KOPT-K1 (cell line): ENCODE data around the gene DOK3.

ENCODE experiments used
- H3K27ac ChIP-seq: fragments of 200-600 bp; sonication (generic); 2 replicates; pipeline ENCODE4 v1.5.1; 2016; ENCODE audit warnings: antibody characterized with exemption, mild to moderate bottlenecking, low read depth, low read length; ENCODE audit not compliant: poor library complexity, severe bottlenecking
- H3K36me3 ChIP-seq: fragments of 200-600 bp; sonication (generic); 2 replicates; pipeline ENCODE4 v1.5.1; 2017; ENCODE audit warnings: antibody characterized with exemption, mild to moderate bottlenecking, low read length, moderate library complexity; ENCODE audit not compliant: insufficient read depth
- H3K9me3 ChIP-seq: fragments of 200-600 bp; sonication (generic); 2 replicates; pipeline ENCODE4 v1.5.1; 2017; ENCODE audit warnings: antibody characterized with exemption, low read length, mild to moderate bottlenecking; ENCODE audit not compliant: insufficient read depth, poor library complexity, severe bottlenecking

DOK3 gene

GRCh38 chr5:177526191-177526590 is 16.6 kb upstream of the DOK3 start:
- Histone ChIP-seq H3K36me3 (peaks cover 90% of the 10 kb centered on the region), H3K27ac (no peak overlapping the region), H3K9me3 (no peaks in the 10 kb centered on the region)

- H3K36me3 ChIP-seq, result peaks cover 90% of the 10 kb centered on the region
These were observed 15.5 kb upstream of the DOK3 start for GRCh38 chr5:177524941-177525655.

GRCh38 chr5:177524539-177524900 is 14.9 kb upstream of the DOK3 start:
- Histone ChIP-seq H3K9me3 (no peaks in the 10 kb centered on the region), H3K36me3 (peaks cover 90% of the 10 kb centered on the region), H3K27ac (no peak overlapping the region)

More at GRCh38 chr5:177524941-177525655, 15.5 kb upstream of the DOK3 start:
- Histone ChIP-seq H3K27ac (no peak overlapping the region), H3K9me3 (no peaks in the 10 kb centered on the region)

- Histone ChIP-seq H3K9me3 (no peaks in the 10 kb centered on the region), H3K36me3 (peaks cover 89% of the 10 kb centered on the region), H3K27ac (no peak overlapping the region)
These were observed 14.3 kb upstream of the DOK3 start for GRCh38 chr5:177523711-177524538.

- no peak overlapping the region for H3K27ac ChIP-seq
- no peaks in the 10 kb centered on the region for H3K9me3 ChIP-seq
- H3K36me3 ChIP-seq, result peaks cover 60% of the 10 kb centered on the region
These were observed 11.4 kb upstream of the DOK3 start for GRCh38 chr5:177520916-177521513.

- Histone ChIP-seq H3K9me3 (no peaks in the 10 kb centered on the region), H3K36me3 (peaks cover 60% of the 10 kb centered on the region), H3K27ac (no peak overlapping the region)
These were observed 10.6 kb upstream of the DOK3 start for GRCh38 chr5:177520271-177520670.

- H3K9me3 ChIP-seq, result no peaks in the 10 kb centered on the region
- H3K27ac ChIP-seq, result no peak overlapping the region
- H3K36me3 ChIP-seq, result peaks cover 60% of the 10 kb centered on the region
These were observed 10.0 kb upstream of the DOK3 start for GRCh38 chr5:177519463-177520235.

GRCh38 chr5:177516601-177517568 is 7.3 kb upstream of the DOK3 start, which contains the start of gene DDX41:
Gene DDX41 (minus strand): TSS chr5:177516961. CDS start chr5:177516945, 16 bp downstream.
- Histone ChIP-seq H3K36me3 (peaks cover 70% of the 10 kb centered on the region), H3K27ac (peak within 1 kb of the TSS; percentile 74), H3K9me3 (no peaks in the 10 kb centered on the region)

GRCh38 chr5:177515580-177515979 is 6.0 kb upstream of the DOK3 start:
- Histone ChIP-seq H3K36me3 (peaks cover 70% of the 10 kb centered on the region), H3K9me3 (no peaks in the 10 kb centered on the region), H3K27ac (peak overlapping the region; percentile 74)

- Histone ChIP-seq H3K27ac (no peak overlapping the region), H3K9me3 (no peaks in the 10 kb centered on the region), H3K36me3 (peaks cover 69% of the 10 kb centered on the region)
These were observed 4.9 kb upstream of the DOK3 start for GRCh38 chr5:177514541-177514940.

GRCh38 chr5:177513500-177513899 is 3.9 kb upstream of the DOK3 start:
- Histone ChIP-seq H3K9me3 (no peaks in the 10 kb centered on the region), H3K36me3 (peaks cover 71% of the 10 kb centered on the region), H3K27ac (no peak overlapping the region)

GRCh38 chr5:177512736-177513380 is 3.2 kb upstream of the DOK3 start:
- no peaks in the 10 kb centered on the region for H3K9me3 ChIP-seq

GRCh38 chr5:177511796-177512675 is 2.4 kb upstream of the DOK3 start:
- Histone ChIP-seq H3K36me3 (peaks cover 79% of the 10 kb centered on the region), H3K9me3 (no peaks in the 10 kb centered on the region), H3K27ac (no peak overlapping the region)

More at GRCh38 chr5:177512736-177513380, 3.2 kb upstream of the DOK3 start:
- Histone ChIP-seq H3K27ac (no peak overlapping the region), H3K36me3 (peaks cover 76% of the 10 kb centered on the region)
